DOHH2 (cell line): ENCODE measurements around the gene FCN1.

Source experiments
- H3F3A ChIP-seq: fragments of 200-600 bp; sonication (generic), shearing (Covaris generic); 2 replicates; pipeline ENCODE4 v1.6.0; 2016; ENCODE audit warnings: antibody characterized with exemption, mild to moderate bottlenecking; ENCODE audit not compliant: control insufficient read depth, insufficient read depth
- H3K27ac ChIP-seq: fragments of 200-600 bp; sonication (generic); 2 replicates; pipeline ENCODE4 v1.5.1; 2014; ENCODE audit warnings: low read depth, mild to moderate bottlenecking, low read length, moderate library complexity
- H3K27me3 ChIP-seq: fragments of 200-600 bp; sonication (generic); 2 replicates; pipeline ENCODE4 v1.6.1; 2014; ENCODE audit warnings: mild to moderate bottlenecking, low read length, mixed read lengths; ENCODE audit not compliant: control insufficient read depth
- H3K36me3 ChIP-seq: fragments of 200-600 bp; sonication (generic); 2 replicates; pipeline ENCODE4 v1.6.1; 2014; ENCODE audit warnings: mild to moderate bottlenecking, low read length, moderate library complexity, mixed read lengths; ENCODE audit not compliant: control insufficient read depth
- H3K4me1 ChIP-seq: fragments of 200-600 bp; sonication (generic); 2 replicates; pipeline ENCODE4 v1.6.1; 2014; ENCODE audit warnings: mild to moderate bottlenecking, low read length, mixed read lengths; ENCODE audit not compliant: control insufficient read depth
- H3K4me2 ChIP-seq: fragments of 200-600 bp; sonication (generic); 2 replicates; pipeline ENCODE4 v1.6.0; 2014; ENCODE audit warnings: mild to moderate bottlenecking, low read length, moderate library complexity
- H3K4me3 ChIP-seq: fragments of 200-600 bp; sonication (generic); 2 replicates; pipeline ENCODE4 v1.5.1; 2014; ENCODE audit warnings: mild to moderate bottlenecking, low read length, mixed read lengths
- H3K79me2 ChIP-seq: fragments of 200-600 bp; sonication (generic); 2 replicates; pipeline ENCODE4 v1.6.1; 2014; ENCODE audit warnings: mild to moderate bottlenecking, low read length, mixed read lengths; ENCODE audit not compliant: control insufficient read depth
- H3K9me2 ChIP-seq: fragments of 200-600 bp; sonication (generic); replicated peaks from 2 replicates; pipeline ENCODE4 v1.6.1; 2014; ENCODE audit warnings: mild to moderate bottlenecking, low read length, mixed read lengths; ENCODE audit not compliant: control insufficient read depth
- H3K9me3 ChIP-seq: fragments of 200-600 bp; sonication (generic); 2 replicates; pipeline ENCODE4 v1.6.1; 2014; ENCODE audit warnings: antibody characterized with exemption, low read length, mixed read lengths; ENCODE audit not compliant: control insufficient read depth, insufficient read depth
- H4K20me1 ChIP-seq: fragments of 200-600 bp; sonication (generic); 2 replicates; pipeline ENCODE4 v1.6.0; 2014; ENCODE audit warnings: low read depth, mild to moderate bottlenecking, antibody characterized with exemption, low read length, moderate library complexity; ENCODE audit not compliant: control insufficient read depth, insufficient read depth
- CTCF ChIP-seq: fragments of 200-600 bp; sonication (generic); IDR thresholded peaks from one replicate; pipeline ENCODE4 v1.5.1; 2014; ENCODE audit warnings: antibody characterized with exemption, mild to moderate bottlenecking, low read depth, low read length; ENCODE audit not compliant: poor library complexity, severe bottlenecking
- EZH2phosphoT487 ChIP-seq: fragments of 200-600 bp; sonication (generic); IDR thresholded peaks from 2 replicates; pipeline ENCODE4 v1.6.1; 2017; ENCODE audit warnings: borderline replicate concordance, mild to moderate bottlenecking, antibody characterized with exemption, low read length, moderate library complexity, mixed read lengths

Gene FCN1

GRCh38 chr9:134908524-134909309, 9.0 kb downstream of the FCN1 start:
- Histone ChIP-seq H3K36me3 (no peaks in the 10 kb centered on the region), H3K4me1 (no peaks in the 10 kb centered on the region), H4K20me1 (no peaks in the 10 kb centered on the region), H3K4me2 (no peak overlapping the region), H3K27ac (no peak overlapping the region), H3F3A (no peaks in the 10 kb centered on the region), H3K27me3 (no peaks in the 10 kb centered on the region), H3K4me3 (no peak overlapping the region), H3K79me2 (no peaks in the 10 kb centered on the region), H3K9me3 (no peaks in the 10 kb centered on the region), H3K9me2 (no peaks in the 10 kb centered on the region)
- no peak for TF ChIP-seq CTCF
- no peak for TF ChIP-seq EZH2phosphoT487

DNA sequence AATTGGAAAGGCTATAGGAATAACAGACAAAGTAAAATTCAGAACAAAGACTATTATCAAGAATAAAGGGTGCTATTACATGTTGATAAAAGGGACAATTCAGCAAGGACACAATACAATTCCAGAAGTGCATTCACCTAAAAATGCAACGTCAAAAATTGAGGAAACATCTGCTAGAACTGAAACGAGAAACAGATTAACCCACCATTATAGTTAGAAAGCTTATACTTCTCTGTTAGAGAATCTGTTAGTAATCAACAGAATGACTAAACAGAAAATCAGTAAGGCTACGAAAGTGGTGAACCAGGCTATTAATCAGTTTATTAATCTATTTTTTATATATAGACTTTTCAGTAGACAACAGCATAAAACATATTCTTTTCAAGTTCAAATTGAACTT, 14.8 kb downstream of the FCN1 start:
- Histone ChIP-seq H3K9me2 (no peaks in the 10 kb centered on the region), H3K27me3 (peaks cover 7% of the 10 kb centered on the region; the same call in 1 of the 2 replicates), H3F3A (no peaks in the 10 kb centered on the region), H3K9me3 (no peaks in the 10 kb centered on the region), H3K4me2 (no peak overlapping the region), H3K4me3 (no peak overlapping the region), H3K36me3 (no peaks in the 10 kb centered on the region), H3K27ac (no peak overlapping the region), H4K20me1 (no peaks in the 10 kb centered on the region), H3K79me2 (no peaks in the 10 kb centered on the region), H3K4me1 (peaks cover 11% of the 10 kb centered on the region)
- no peak for TF ChIP-seq CTCF
- no peak for TF ChIP-seq EZH2phosphoT487

DNA sequence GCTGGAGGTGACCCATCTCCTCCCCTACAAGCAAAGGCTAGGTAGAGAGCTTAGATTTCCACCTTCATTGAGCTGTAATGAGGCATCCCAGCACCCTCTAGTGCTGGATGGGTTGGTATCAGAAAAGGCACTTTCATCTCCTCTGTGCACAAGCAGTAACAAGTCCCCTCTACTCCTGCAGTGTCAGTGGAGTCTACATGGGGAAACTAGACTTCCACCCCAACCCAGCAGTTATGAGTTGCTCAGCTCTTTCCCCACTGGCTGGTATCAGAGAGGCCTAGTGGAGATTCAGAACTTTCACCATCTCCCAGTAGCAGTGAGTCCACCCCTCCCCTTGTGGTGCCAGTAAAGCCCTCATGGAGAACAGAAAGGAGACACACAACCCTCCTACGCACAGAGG, 17.9 kb downstream of the FCN1 start:
- Histone ChIP-seq H3K79me2 (no peaks in the 10 kb centered on the region), H3K27ac (no peak overlapping the region), H3K9me2 (no peaks in the 10 kb centered on the region), H3K27me3 (peaks cover 7% of the 10 kb centered on the region; the same call in 1 of the 2 replicates), H3K9me3 (peaks cover 2% of the 10 kb centered on the region; the same call in 1 of the 2 replicates), H4K20me1 (no peaks in the 10 kb centered on the region), H3K4me2 (no peak overlapping the region), H3K36me3 (no peaks in the 10 kb centered on the region), H3F3A (no peaks in the 10 kb centered on the region), H3K4me1 (peaks cover 11% of the 10 kb centered on the region), H3K4me3 (no peak overlapping the region)
- no peak for TF ChIP-seq EZH2phosphoT487
- no peak for TF ChIP-seq CTCF
